K562 (cell line): ENCODE data around the gene ZNF143. TPM values are rescaled to one million over a fixed set of nuclear protein-coding genes. Genes with fewer than 3 reads are reported as not detected.

Experiments
- ATAC-seq: fragments of 200-7000 bp; cut with Tn5 transposase; 3 replicates; pipeline ENCODE4 v1.9.1; 2020; ENCODE audit warnings: moderate library complexity
- BruUV-seq: library from RNA; stranded (reverse); fragments of 400-500 nt; replicated peaks from 2 replicates; lab custom pipeline; 2021; lab: Mats Ljungman, UMichigan
- CTCF ChIA-PET: fragments of 300-600 bp; formaldehyde crosslinking; extraction: SDS; loops from one replicate; lab custom pipeline; 2021; ENCODE audit warnings: low intra/inter-chr PET ratio; lab: Yijun Ruan, JAX
- POLR2A ChIA-PET: fragments of 300-600, 350-650 bp; sonication (Branson Sonifier 250); formaldehyde crosslinking; extraction: SDS; loops from one replicate; lab custom pipeline; 2021; ENCODE audit warnings: antibody characterized with exemption, inconsistent platforms; lab: Yijun Ruan, JAX
- DNase-seq, 4 experiments: peaks; one replicate each; pipeline versions ENCODE4 v3.0.0 to v3.0.0-alpha.2; 2011 to 2018; ENCODE audit warnings: low spot score in 3 of 4, mixed read lengths in 3 of 4; ENCODE audit errors: extremely low read depth in 1 of 4
- FAIRE-seq: peaks from 2 replicates; lab custom pipeline; 2011; peaks lifted over from hg19 to GRCh38; lab: Jason Lieb, UNC
- H2AFZ ChIP-seq: 2 replicates; pipeline ENCODE4 v1.6.0; 2011; ENCODE audit warnings: low read depth, low read length, control low read depth, inconsistent platforms
- H3K27ac ChIP-seq: fragments of 200-600 bp; 3 replicates; pipeline ENCODE4 v1.8.0; 2011; ENCODE audit warnings: low read depth, mild to moderate bottlenecking, control low read depth, inconsistent platforms, low read length, moderate library complexity, mixed read lengths; ENCODE audit errors: extremely low read depth
- H3K27me3 ChIP-seq, 2 experiments: fragments of 300-600 bp in 1 of 2; 2 replicates in 1 of 2; 3 replicates in 1 of 2; pipeline versions ENCODE4 v1.6.0 to v1.8.0; 2011; ENCODE audit warnings: inconsistent platforms in 2 of 2, low read length in 2 of 2, mild to moderate bottlenecking in 1 of 2, mixed read lengths in 1 of 2, moderate library complexity in 1 of 2; ENCODE audit not compliant: control insufficient read depth in 2 of 2, insufficient read depth in 2 of 2
- H3K36me3 ChIP-seq: fragments of 300-600 bp; 3 replicates; pipeline ENCODE4 v1.8.0; 2011; ENCODE audit warnings: mild to moderate bottlenecking, low read length, inconsistent platforms; ENCODE audit not compliant: control insufficient read depth, insufficient read depth
- H3K4me1 ChIP-seq, 2 experiments: fragments of 200-600 bp in 1 of 2; replicated peaks in 1 of 2; 2 replicates in 1 of 2; 3 replicates in 1 of 2; pipeline versions ENCODE4 v1.5.1 to v1.8.0; 2011; ENCODE audit warnings: inconsistent platforms in 2 of 2, low read length in 2 of 2, mild to moderate bottlenecking in 1 of 2, mixed read lengths in 1 of 2, moderate library complexity in 1 of 2; ENCODE audit not compliant: control insufficient read depth in 2 of 2, insufficient read depth in 2 of 2
- H3K4me2 ChIP-seq: 2 replicates; pipeline ENCODE4 v1.6.1; 2011; ENCODE audit warnings: low read length, control low read depth, inconsistent platforms, mixed read lengths; ENCODE audit not compliant: insufficient read depth
- H3K4me3 ChIP-seq: fragments of 200-600 bp; sonication (generic), shearing (Covaris generic); 2 replicates; pipeline ENCODE4 v1.5.1; 2016; ENCODE audit warnings: control low read depth, inconsistent platforms
- H3K79me2 ChIP-seq: fragments of 200-600 bp; 3 replicates; pipeline ENCODE4 v1.8.0; 2011; ENCODE audit warnings: low read length, inconsistent platforms; ENCODE audit not compliant: control insufficient read depth, insufficient read depth
- H3K9ac ChIP-seq, 2 experiments: 2 replicates each; pipeline versions ENCODE4 v1.6.0 to v1.6.1; 2011; ENCODE audit warnings: low read depth in 2 of 2, low read length in 2 of 2, control low read depth in 1 of 2, inconsistent platforms in 1 of 2, mild to moderate bottlenecking in 1 of 2, mixed read lengths in 1 of 2; ENCODE audit not compliant: insufficient read depth in 1 of 2
- H3K9me1 ChIP-seq: one replicate; pipeline ENCODE4 v1.6.0; 2011; ENCODE audit warnings: inconsistent platforms, mild to moderate bottlenecking, low read length, moderate library complexity; ENCODE audit not compliant: control insufficient read depth, insufficient read depth
- H3K9me3 ChIP-seq: replicated peaks from 2 replicates; pipeline ENCODE4 v1.5.1; 2011; ENCODE audit warnings: low read depth, low read length, inconsistent platforms; ENCODE audit not compliant: control insufficient read depth, insufficient read depth
- H4K20me1 ChIP-seq: replicated peaks from 2 replicates; pipeline ENCODE4 v1.6.1; 2011; ENCODE audit warnings: low read length, inconsistent platforms, mixed read lengths; ENCODE audit not compliant: control insufficient read depth, insufficient read depth
- C11orf30 ChIP-seq: fragments of 450-650 bp; IDR thresholded peaks from 2 replicates; pipeline ENCODE4 v1.6.1; 2016; ENCODE audit warnings: low read depth, mild to moderate bottlenecking
- GABPB1 ChIP-seq: sonication (generic); formaldehyde crosslinking; IDR thresholded peaks from 2 replicates; pipeline ENCODE4 v1.8.0; 2022; ENCODE audit warnings: mild to moderate bottlenecking, missing genetic modification reagents
- KAT7 ChIP-seq: sonication (generic); formaldehyde crosslinking; IDR thresholded peaks from 2 replicates; pipeline ENCODE4 v1.8.0; 2022; ENCODE audit warnings: missing genetic modification reagents, mild to moderate bottlenecking, borderline replicate concordance
- MBD1 ChIP-seq: fragments of 250-450 bp; sonication (Bioruptor Pico); IDR thresholded peaks from 2 replicates; pipeline ENCODE4 v1.8.0; 2022; ENCODE audit warnings: inconsistent platforms
- NCOA4 ChIP-seq: fragments of 450-650 bp; IDR thresholded peaks from 2 replicates; pipeline ENCODE4 v1.6.1; 2018; ENCODE audit warnings: mild to moderate bottlenecking; ENCODE audit not compliant: partially characterized antibody
- NELFE ChIP-seq: IDR thresholded peaks from 2 replicates; pipeline ENCODE4 v1.6.1; 2011; ENCODE audit warnings: mild to moderate bottlenecking; ENCODE audit not compliant: insufficient read depth, insufficient read length
- NR0B1 ChIP-seq: fragments of 450-650 bp; IDR thresholded peaks from one replicate; pipeline ENCODE4 v1.6.1; 2018; ENCODE audit warnings: mild to moderate bottlenecking, moderate library complexity; ENCODE audit not compliant: partially characterized antibody
- NRF1 ChIP-seq, 2 experiments: fragments of 450-650 bp; IDR thresholded peaks in 1 of 2; conservative IDR thresholded peaks in 1 of 2; 2 replicates each; pipeline ENCODE4 v1.6.1; 2014; ENCODE audit warnings: mild to moderate bottlenecking in 2 of 2
- PTBP1 ChIP-seq: fragments of 200-400 bp; formaldehyde crosslinking; IDR thresholded peaks from 2 replicates; pipeline ENCODE4 v1.6.1; 2017; ENCODE audit warnings: low read depth, low read length
- PYGO2 ChIP-seq: fragments of 450-650 bp; IDR thresholded peaks from 2 replicates; pipeline ENCODE4 v1.6.1; 2016; ENCODE audit warnings: mild to moderate bottlenecking, missing genetic modification characterization, moderate library complexity, missing compliant biosample characterization
- SIX5 ChIP-seq, 2 experiments: IDR thresholded peaks; 2 replicates each; pipeline ENCODE4 v1.6.1; 2011; ENCODE audit warnings: low read length in 2 of 2, borderline replicate concordance in 1 of 2, low read depth in 1 of 2, mild to moderate bottlenecking in 1 of 2, moderate library complexity in 1 of 2; ENCODE audit not compliant: insufficient read depth in 1 of 2
- STAT5A ChIP-seq: IDR thresholded peaks from 2 replicates; pipeline ENCODE4 v1.6.1; 2012; ENCODE audit warnings: low read length, inconsistent platforms, borderline replicate concordance
- YBX1 ChIP-seq: fragments of 450-650 bp; IDR thresholded peaks from 2 replicates; pipeline ENCODE4 v1.7.1; 2016; ENCODE audit warnings: mild to moderate bottlenecking
- ZNF780A ChIP-seq: fragments of 250-450 bp; sonication (Bioruptor Pico); IDR thresholded peaks from 2 replicates; pipeline ENCODE4 v1.5.0; 2021; ENCODE audit warnings: mild to moderate bottlenecking
- WGBS: fragments of 100-300 bp; shearing (Covaris generic); methylation state at CpG from one replicate; pipeline ENCODE4 v1.1.6; 2016; ENCODE audit warnings: low coverage, mixed read lengths; ENCODE audit not compliant: insufficient coverage; ENCODE audit errors: missing lambda C conversion rate; 5-methylcytosine and 5-hydroxymethylcytosine counted together
- in situ Hi-C: fragments of 300-500 bp; cut with MboI; formaldehyde crosslinking; loops from 4 replicates; pipeline ENCODE4 v1.15.0; 2018; ENCODE audit warnings: inconsistent platforms, mixed read lengths
- intact Hi-C: fragments of 100-400 bp; cut with micrococcal nuclease; formaldehyde crosslinking; loops from 2 replicates; pipeline ENCODE4 v1.14.2; 2022
- polyA plus RNA-seq, 8 experiments: library from polyadenylated mRNA; depleted of rRNA in 4 of 8; stranded (reverse) in 5 of 8; unstranded in 3 of 8; fragments of >200 nt; fragmentation: Nextera tagmentation in 2 of 8; fragmentation: Illumina TruSeq in 1 of 8; extraction: Ambion mirVana in 2 of 8; extraction: Trizol in 1 of 8; gene quantifications; 2 replicates each; pipeline versions ENCODE4 v1.2.1 to v1.2.3, GENCODE V29; 2011 to 2014; ENCODE audit warnings: inconsistent platforms in 1 of 8, missing spikeins in 1 of 8
- total RNA-seq, 7 experiments: library from RNA; depleted of rRNA in 6 of 7; stranded (reverse); fragments of >200 nt in 6 of 7; fragmentation: Illumina TruSeq in 2 of 7; extraction: Trizol in 2 of 7; gene quantifications; 2 replicates each; pipeline versions ENCODE4 v1.2.1 to v1.2.3, GENCODE V29; 2011 to 2021; ENCODE audit warnings: low replicate concordance in 1 of 7

ZNF143 gene
- total and polyA plus RNA-seq, 9 of the 15 experiments (the other 6 are each of a cell fraction or from before 2014, with no cell fraction given), result 18.4 to 58.5 (median 27.1) TPM

GRCh38 chr11:9438611-9439010, 22.2 kb upstream of the ZNF143 start:
- CTCF ChIA-PET, result interaction anchor here (0.6 kb wide), 1 partner anchor 29 kb away, joined by 3 read pairs; no protein-coding TSS in a partner anchor

More at GRCh38 chr11:9438611-9439010, 22.2 kb upstream of the ZNF143 start:
- Histone ChIP-seq H3K79me2 (0 out of 3 replicates have a peak, but pooled peaks cover 2% of the 10 kb centered on the region), H3K4me3 (no peak overlapping the region), H3K4me1 (no peaks in the 10 kb centered on the region), H3K9me3 (no peaks in the 10 kb centered on the region), H3K9me1 (no peaks in the 10 kb centered on the region), H3K36me3 (peaks cover 94% of the 10 kb centered on the region), H2AFZ (no peak overlapping the region), H3K4me2 (no peak overlapping the region), H3K27me3 (no peaks in the 10 kb centered on the region), H3K27ac (no peak overlapping the region), H3K9ac (no peak overlapping the region), H4K20me1 (no peaks in the 10 kb centered on the region)
- FAIRE-seq, result no peak
- intact Hi-C loops, result no loop called here
- no peak for TF ChIP-seq GABPB1
- TF ChIP-seq YBX1, result no peak
- no peak for TF ChIP-seq NCOA4
- TF ChIP-seq STAT5A, result no peak
- TF ChIP-seq SIX5 (IDR thresholded peaks at IDR 0.05; ENCODE audit: borderline replicate concordance in 1 of 2, insufficient read depth in 1 of 2, low read depth in 1 of 2, low read length in 2 of 2), result no peak
- TF ChIP-seq NELFE, result no peak
- no peak for TF ChIP-seq MBD1 (CRISPR knock-in tag)
- no peak for TF ChIP-seq KAT7 (CRISPR knock-in tag)
- TF ChIP-seq NR0B1, result no peak
- no peak for TF ChIP-seq ZNF780A (CRISPR knock-in tag)
- TF ChIP-seq PYGO2 (tag), result no peak
- TF ChIP-seq PTBP1, result no peak
- no peak for TF ChIP-seq NRF1 (conservative IDR thresholded peaks at IDR 0.05 in 1 of 2, IDR thresholded peaks at IDR 0.05 in 1 of 2)
- TF ChIP-seq C11orf30, result no peak
- whole genome bisulfite sequencing, result 93% methylated on average over 4 of the region's 4 CpGs
- no peak for DNase-seq
- no TSS peak for BruUV-seq
- POLR2A ChIA-PET, result interaction anchor here (0.9 to 1.4 kb wide), 3 partner anchors 21 to 130 kb away, joined by 3 to 5 read pairs (median 3); partner anchors contain the start of gene ZNF143
- no peak for ATAC-seq
- in situ Hi-C loops, result no loop called here
